SK-N-SH treated with all-trans-retinoic acid at 6 μM for 48 hours (cell line): ENCODE measurements around the gene MMP1.

Source experiments
- CREB5 ChIP-seq: fragments of 250-450 bp; sonication (Bioruptor Pico); IDR thresholded peaks from 2 replicates; pipeline ENCODE4 v1.5.1; 2020; ENCODE audit warnings: low read depth, mild to moderate bottlenecking, moderate library complexity
- CSDC2 ChIP-seq: fragments of 250-450 bp; sonication (Bioruptor Pico); IDR thresholded peaks from 2 replicates; pipeline ENCODE4 v1.5.0; 2020; ENCODE audit warnings: mild to moderate bottlenecking, moderate library complexity
- CSRNP3 ChIP-seq: fragments of 250-450 bp; sonication (Bioruptor Pico); IDR thresholded peaks from 2 replicates; pipeline ENCODE4 v1.5.1; 2021; ENCODE audit warnings: mild to moderate bottlenecking, moderate library complexity
- OSR1 ChIP-seq: fragments of 250-450 bp; sonication (Bioruptor Pico); IDR thresholded peaks from 2 replicates; pipeline ENCODE4 v1.8.0; 2022; ENCODE audit warnings: moderate library complexity, mild to moderate bottlenecking, inconsistent platforms
- PATZ1 ChIP-seq: fragments of 250-450 bp; sonication (Bioruptor Pico); IDR thresholded peaks from 2 replicates; pipeline ENCODE4 v1.8.0; 2020; ENCODE audit warnings: mild to moderate bottlenecking, moderate library complexity, borderline replicate concordance
- RARB ChIP-seq: fragments of 250-450 bp; sonication (Bioruptor Pico); IDR thresholded peaks from 2 replicates; pipeline ENCODE4 v1.8.0; 2021; ENCODE audit warnings: mild to moderate bottlenecking, moderate library complexity
- SNAI2 ChIP-seq: fragments of 250-450 bp; sonication (Bioruptor Pico); IDR thresholded peaks from 2 replicates; pipeline ENCODE4 v1.5.0; 2020; ENCODE audit warnings: mild to moderate bottlenecking, moderate library complexity
- TSHZ2 ChIP-seq: fragments of 250-450 bp; sonication (Bioruptor Pico); IDR thresholded peaks from 2 replicates; pipeline ENCODE4 v1.5.0; 2020; ENCODE audit warnings: mild to moderate bottlenecking, moderate library complexity
- ZC3H10 ChIP-seq: fragments of 250-450 bp; sonication (Bioruptor Pico); IDR thresholded peaks from 2 replicates; pipeline ENCODE4 v1.5.1; 2021; ENCODE audit warnings: mild to moderate bottlenecking, moderate library complexity
- ZFP3 ChIP-seq: fragments of 250-450 bp; sonication (Bioruptor Pico); IDR thresholded peaks from 2 replicates; pipeline ENCODE4 v1.5.0; 2020; ENCODE audit warnings: mild to moderate bottlenecking, moderate library complexity
- ZFP30 ChIP-seq: fragments of 450-650 bp; formaldehyde crosslinking; IDR thresholded peaks from 2 replicates; pipeline ENCODE4 v1.5.0; 2022; ENCODE audit warnings: mild to moderate bottlenecking, moderate library complexity
- ZNF565 ChIP-seq: fragments of 450-650 bp; formaldehyde crosslinking; conservative IDR thresholded peaks from 2 replicates; pipeline ENCODE4 v1.5.0; 2020; ENCODE audit warnings: low read depth, mild to moderate bottlenecking, moderate library complexity
- ZNF70 ChIP-seq: fragments of 450-650 bp; formaldehyde crosslinking; IDR thresholded peaks from 2 replicates; pipeline ENCODE4 v1.5.0; 2020; ENCODE audit warnings: mild to moderate bottlenecking, moderate library complexity
- ZNF8 ChIP-seq: fragments of 450-650 bp; formaldehyde crosslinking; IDR thresholded peaks from 2 replicates; pipeline ENCODE4 v1.5.0; 2020; ENCODE audit warnings: mild to moderate bottlenecking, moderate library complexity

GRCh38 chr11:102793677-102794290 lies 4.2 kb downstream of the MMP1 start:
- TF ChIP-seq SNAI2 (no peak), PATZ1 (CRISPR knock-in tag) (no peak), CSDC2 (no peak), CSRNP3 (no peak), ZNF70 (CRISPR knock-in tag) (no peak), RARB (CRISPR knock-in tag) (no peak), ZC3H10 (CRISPR knock-in tag) (no peak), CREB5 (CRISPR knock-in tag) (no peak), ZFP3 (CRISPR knock-in tag) (no peak), ZFP30 (no peak), TSHZ2 (CRISPR knock-in tag) (no peak), OSR1 (CRISPR knock-in tag) (no peak), ZNF8 (no peak), ZNF565 (CRISPR knock-in tag) (no peak)
